ENCODE results near the gene UPK1B.

UPK1B gene

GRCh38 chr3:119176778-119177177 lies 3.4 kb downstream of the UPK1B start:
- DNase-seq (ENCODE audit: low read depth in 2 of 2) = no peak

- DNase-seq (ENCODE audit: low read depth in 2 of 2) = no peak
Measured at GRCh38 chr3:119177321-119177720, 3.9 kb downstream of the UPK1B start.

- DNase-seq (ENCODE audit: low read depth in 2 of 2) = no peak
Measured at GRCh38 chr3:119181765-119182164, 8.4 kb downstream of the UPK1B start.

- no peak for DNase-seq (ENCODE audit: low read depth in 2 of 2)
Measured at GRCh38 chr3:119184111-119184510, 10.7 kb downstream of the UPK1B start.

- DNase-seq (ENCODE audit: low read depth in 2 of 2) = no peak
Measured at GRCh38 chr3:119184796-119185570, 11.6 kb downstream of the UPK1B start.

- no peak for DNase-seq (ENCODE audit: low read depth in 2 of 2)
Measured at GRCh38 chr3:119187266-119187665, 13.9 kb downstream of the UPK1B start.

- no peak for DNase-seq (ENCODE audit: low read depth in 2 of 2)
Measured at GRCh38 chr3:119191800-119192199, 18.4 kb downstream of the UPK1B start.

GRCh38 chr3:119194237-119195150 lies 21.1 kb downstream of the UPK1B start:
- no peak for DNase-seq (ENCODE audit: low read depth in 2 of 2)

- DNase-seq (ENCODE audit: low read depth in 2 of 2) = no peak
Measured at GRCh38 chr3:119195151-119195476, 21.7 kb downstream of the UPK1B start.

- no peak for DNase-seq (ENCODE audit: low read depth in 2 of 2)
Measured at GRCh38 chr3:119195911-119196310, 22.5 kb downstream of the UPK1B start.

- no peak for DNase-seq (ENCODE audit: low read depth in 2 of 2)
Measured at GRCh38 chr3:119205209-119205608, 31.8 kb downstream of the UPK1B start.

GRCh38 chr3:119205685-119206084 lies 32.3 kb downstream of the UPK1B start:
- DNase-seq (ENCODE audit: low read depth in 2 of 2) = no peak

- DNase-seq (ENCODE audit: low read depth in 2 of 2) = no peak
Measured at GRCh38 chr3:119206611-119207511, 33.5 kb downstream of the UPK1B start.

- DNase-seq (ENCODE audit: low read depth in 2 of 2) = no peak
Measured at GRCh38 chr3:119207512-119207875, 34.1 kb downstream of the UPK1B start.

GRCh38 chr3:119211193-119211592 lies 37.8 kb downstream of the UPK1B start:
- DNase-seq (ENCODE audit: low read depth in 2 of 2) = no peak

GRCh38 chr3:119211803-119212202 lies 38.4 kb downstream of the UPK1B start:
- DNase-seq (ENCODE audit: low read depth in 2 of 2) = no peak

- no peak for DNase-seq (ENCODE audit: low read depth in 2 of 2)
Measured at GRCh38 chr3:119219069-119219468, 45.7 kb downstream of the UPK1B start.

- DNase-seq (ENCODE audit: low read depth in 2 of 2) = no peak
Measured at GRCh38 chr3:119220198-119220597, 46.8 kb downstream of the UPK1B start.

- DNase-seq (ENCODE audit: low read depth in 2 of 2) = no peak
Measured at GRCh38 chr3:119220970-119221667, 47.7 kb downstream of the UPK1B start.

- no peak for DNase-seq (ENCODE audit: low read depth in 2 of 2)
Measured at GRCh38 chr3:119221779-119222320, 48.5 kb downstream of the UPK1B start.

- DNase-seq (ENCODE audit: low read depth in 2 of 2) = no peak
Measured at GRCh38 chr3:119222391-119222790, 49.0 kb downstream of the UPK1B start.

Data from stimulated activated CD8-positive, alpha-beta memory T cell treated with anti-CD3 and anti-CD28 coated beads, Interleukin-7, amount 100 ng/mL, for 1 hour (primary cell).